Peyer's patch (tissue), 4 donors: ENCODE data around the gene PINK1.

Source experiments
- POLR2A ChIP-seq, 2 donors: fragments of 450-650 bp; IDR thresholded peaks; one replicate each; pipeline ENCODE4 v1.5.1; 2017; ENCODE audit warnings: antibody characterized with exemption in 2 of 2, mild to moderate bottlenecking in 2 of 2, moderate library complexity in 2 of 2
- TF ChIP-seq, protein P1 (sequence below), 6 experiments: fragments of 450-650 bp in 4 of 6; fragments of 200-600 bp in 2 of 6; sonication (generic) in 1 of 6; IDR thresholded peaks; one replicate each; pipeline ENCODE4 v1.5.1; 2017 to 2019; ENCODE audit warnings: antibody characterized with exemption in 6 of 6, mild to moderate bottlenecking in 3 of 6, moderate library complexity in 1 of 6

DNA sequence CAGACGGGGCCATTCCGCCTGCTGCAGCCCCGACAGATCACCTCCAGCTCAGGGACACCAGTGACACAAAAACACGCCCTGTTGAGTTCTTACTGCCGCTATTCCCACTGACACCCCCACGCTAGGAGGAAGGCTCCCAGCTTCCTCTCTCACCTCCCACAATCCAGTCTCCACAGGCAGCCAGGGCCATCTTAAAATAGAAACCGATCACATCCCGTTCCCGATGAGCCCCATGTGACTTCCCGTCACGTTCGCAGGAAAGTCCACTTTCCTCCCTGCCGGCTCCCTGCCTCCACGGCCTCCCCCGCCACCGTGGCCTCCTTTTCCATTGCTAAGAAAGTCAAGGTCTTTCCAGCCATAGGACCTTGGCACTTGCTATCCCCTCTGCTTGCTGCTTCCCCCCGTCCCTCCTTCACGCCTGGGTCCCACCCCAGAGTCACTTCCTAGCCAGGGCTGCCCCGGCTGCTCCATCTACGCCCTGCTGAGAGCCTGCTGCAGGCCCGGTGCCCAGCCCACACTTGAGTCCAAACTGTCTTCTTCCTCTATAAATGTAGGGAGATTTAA lies 51.9 kb downstream of the PINK1 start:
- TF ChIP-seq POLR2A (IDR thresholded peaks at IDR 0.05) = no peak
- TF ChIP-seq, protein P1, sequence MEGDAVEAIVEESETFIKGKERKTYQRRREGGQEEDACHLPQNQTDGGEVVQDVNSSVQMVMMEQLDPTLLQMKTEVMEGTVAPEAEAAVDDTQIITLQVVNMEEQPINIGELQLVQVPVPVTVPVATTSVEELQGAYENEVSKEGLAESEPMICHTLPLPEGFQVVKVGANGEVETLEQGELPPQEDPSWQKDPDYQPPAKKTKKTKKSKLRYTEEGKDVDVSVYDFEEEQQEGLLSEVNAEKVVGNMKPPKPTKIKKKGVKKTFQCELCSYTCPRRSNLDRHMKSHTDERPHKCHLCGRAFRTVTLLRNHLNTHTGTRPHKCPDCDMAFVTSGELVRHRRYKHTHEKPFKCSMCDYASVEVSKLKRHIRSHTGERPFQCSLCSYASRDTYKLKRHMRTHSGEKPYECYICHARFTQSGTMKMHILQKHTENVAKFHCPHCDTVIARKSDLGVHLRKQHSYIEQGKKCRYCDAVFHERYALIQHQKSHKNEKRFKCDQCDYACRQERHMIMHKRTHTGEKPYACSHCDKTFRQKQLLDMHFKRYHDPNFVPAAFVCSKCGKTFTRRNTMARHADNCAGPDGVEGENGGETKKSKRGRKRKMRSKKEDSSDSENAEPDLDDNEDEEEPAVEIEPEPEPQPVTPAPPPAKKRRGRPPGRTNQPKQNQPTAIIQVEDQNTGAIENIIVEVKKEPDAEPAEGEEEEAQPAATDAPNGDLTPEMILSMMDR (IDR thresholded peaks at IDR 0.05) = no peak
